Activated CD4-positive, CD25-positive, alpha-beta regulatory T cell treated with anti-CD3 and anti-CD28 coated beads, Interleukin-2, amount 50 U/mL, for 24 hours (primary cell): ENCODE data around the gene SLC22A2.

Source experiments
- ATAC-seq, 2 donors: fragments of 150-1000 bp; cut with Tn5 transposase; one replicate each; pipeline ENCODE4 v1.10.0; 2021; ENCODE audit warnings: mild to moderate bottlenecking in 1 of 2, moderate library complexity in 1 of 2

Gene SLC22A2

DNA sequence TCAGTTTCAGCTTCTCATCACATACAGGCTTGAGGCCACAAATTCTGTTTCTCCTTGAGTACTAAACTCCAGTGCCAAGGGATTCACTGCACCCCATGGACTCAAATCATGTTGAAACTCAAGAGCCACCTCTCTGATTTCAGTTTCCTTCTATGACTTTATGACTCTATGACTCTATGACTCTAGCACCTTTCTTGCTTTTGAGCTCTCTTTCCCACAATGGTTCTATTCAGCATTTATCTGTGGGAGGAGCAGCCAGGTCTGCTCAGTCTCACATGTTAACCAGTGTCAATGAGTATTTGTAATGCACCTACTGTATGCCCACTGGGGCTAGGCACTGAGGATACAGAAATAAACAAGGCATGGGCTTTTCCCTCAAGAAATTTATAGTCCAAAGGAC lies 14.6 kb upstream of the SLC22A2 start:
- ATAC-seq = no peak

- ATAC-seq = no peak
These were observed 14.1 kb upstream of the SLC22A2 start for GRCh38 chr6:160272707-160273106.

GRCh38 chr6:160270347-160270746 lies 11.7 kb upstream of the SLC22A2 start:
- ATAC-seq = no peak

- ATAC-seq = no peak
These were observed 11.2 kb upstream of the SLC22A2 start for GRCh38 chr6:160269771-160270170.

- ATAC-seq = no peak
These were observed 10.5 kb upstream of the SLC22A2 start for GRCh38 chr6:160269023-160269521.

DNA sequence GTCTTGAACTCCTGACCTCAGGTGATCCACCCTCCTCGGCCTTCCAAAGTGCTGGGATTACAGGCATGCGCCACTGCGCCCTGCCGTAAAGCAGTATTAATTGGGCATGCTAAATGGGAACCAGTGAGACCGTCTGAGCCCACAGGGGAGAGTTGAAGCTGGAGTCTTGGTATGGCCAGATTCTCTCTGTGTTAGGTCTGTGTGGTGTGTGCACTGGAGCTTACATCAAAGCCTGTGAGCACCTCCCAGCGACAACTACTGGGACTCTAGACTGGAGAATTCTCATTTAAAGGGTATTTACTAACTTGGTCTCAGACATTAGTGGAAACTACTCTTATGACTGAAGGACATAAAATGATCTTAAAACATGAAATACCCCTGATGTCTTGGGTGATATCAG lies 8.5 kb upstream of the SLC22A2 start:
- ATAC-seq = no peak

DNA sequence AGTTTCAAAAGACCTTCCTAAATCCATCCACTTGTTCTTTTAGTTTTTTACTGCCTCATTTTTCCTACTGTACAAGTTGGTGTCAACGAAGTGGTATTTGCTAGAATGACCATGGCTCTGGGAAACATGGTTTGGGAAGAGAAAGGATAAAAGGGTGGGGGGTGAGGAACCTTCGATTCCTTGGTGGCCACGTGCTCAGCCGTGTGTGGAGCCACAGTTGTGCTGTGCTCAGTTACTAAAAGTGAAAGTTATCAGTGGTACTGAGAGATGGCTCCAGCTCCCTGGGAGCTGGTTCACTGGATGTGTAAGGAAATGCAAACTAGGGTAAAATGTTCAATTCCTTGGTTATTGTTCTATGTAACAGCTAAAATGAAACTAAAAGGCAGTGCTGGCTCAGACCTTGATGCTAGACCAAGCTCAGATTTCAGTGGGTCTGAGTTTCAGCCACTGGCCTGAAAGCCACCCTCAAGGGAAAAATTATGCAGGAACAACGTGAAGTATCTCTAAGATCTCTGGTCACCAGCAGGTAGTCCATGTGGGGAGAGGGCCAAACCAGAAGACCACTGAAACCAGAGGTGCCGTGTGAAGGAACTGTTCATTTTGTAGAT lies 7.4 kb upstream of the SLC22A2 start:
- no peak for ATAC-seq

GRCh38 chr6:160264061-160264612 lies 5.5 kb upstream of the SLC22A2 start:
- no peak for ATAC-seq

- no peak for ATAC-seq
These were observed 4.7 kb upstream of the SLC22A2 start for GRCh38 chr6:160263196-160263939.

DNA sequence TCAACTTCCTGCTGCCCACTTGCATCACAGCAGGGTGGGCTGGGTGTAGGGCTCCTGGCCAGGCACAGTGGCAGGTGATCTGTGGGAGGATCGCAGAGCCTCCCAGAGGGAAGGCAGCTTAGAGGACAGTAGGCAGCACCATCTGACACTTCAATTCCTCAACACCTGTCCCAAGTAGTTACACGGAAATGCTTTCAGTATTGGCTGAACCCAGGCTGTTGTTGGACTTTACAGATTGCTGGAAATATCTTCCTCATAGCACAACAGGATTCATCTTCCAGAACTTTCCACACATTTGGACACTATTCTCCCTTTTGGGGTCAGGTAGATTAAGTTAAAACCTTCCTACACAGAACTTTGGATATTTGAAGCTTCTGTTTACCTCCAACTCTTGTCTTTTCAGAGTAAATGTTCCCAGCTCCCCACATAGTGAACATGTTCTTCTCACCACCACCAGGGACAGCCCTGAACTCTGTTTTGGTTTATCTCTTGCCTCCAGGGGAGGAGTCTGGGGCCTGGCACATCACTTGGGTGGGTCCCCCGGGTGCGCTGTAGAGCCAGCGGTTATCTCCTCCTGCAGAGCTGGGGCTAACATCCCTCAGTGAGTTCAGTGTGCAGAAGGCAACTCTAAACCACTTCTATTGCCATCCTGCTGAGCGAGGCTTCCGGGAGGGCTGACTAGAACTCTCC lies 3.5 kb upstream of the SLC22A2 start:
- no peak for ATAC-seq

- ATAC-seq = no peak
These were observed 2.3 kb upstream of the SLC22A2 start for GRCh38 chr6:160260803-160261450.

DNA sequence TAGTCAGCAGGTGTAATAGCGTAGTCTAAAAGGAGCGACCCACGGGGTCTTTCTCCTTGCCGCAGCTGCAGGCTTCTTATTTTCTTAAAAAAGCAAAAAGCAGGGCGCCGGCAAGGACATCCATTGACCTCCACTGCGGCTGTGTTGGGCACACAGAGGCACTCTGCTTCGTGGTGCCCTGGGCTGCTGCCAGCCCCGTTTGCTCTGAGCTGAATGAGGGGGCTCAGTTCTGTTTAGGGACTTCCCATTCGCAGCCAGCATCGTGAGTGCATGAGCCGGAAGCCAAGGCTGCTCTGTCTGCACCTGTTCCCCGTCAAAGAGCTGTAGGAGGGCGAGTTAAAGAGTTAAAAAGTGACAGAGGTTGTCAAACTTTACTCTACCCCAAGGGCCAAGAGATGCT lies 1.7 kb upstream of the SLC22A2 start:
- ATAC-seq = no peak

DNA sequence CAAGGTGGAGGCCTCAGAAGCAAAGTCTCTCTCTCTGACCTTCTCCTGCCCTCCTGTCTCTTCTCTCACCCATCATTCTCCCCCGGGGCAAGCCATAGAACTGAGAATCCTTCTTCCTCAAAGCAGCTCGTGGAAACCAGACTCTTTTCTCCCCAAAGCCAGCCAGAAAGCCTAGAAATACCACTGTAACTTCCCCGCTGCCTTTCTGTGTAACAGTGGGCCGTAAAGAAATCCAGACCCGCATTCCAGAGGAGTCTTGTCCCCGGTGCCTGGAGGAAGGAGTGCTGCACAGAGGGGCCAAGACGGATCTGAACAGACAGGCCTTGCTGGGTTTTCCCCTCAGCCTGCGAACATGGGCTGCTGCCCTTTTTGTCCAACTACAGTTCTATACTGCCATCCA lies 977 bp upstream of the SLC22A2 start:
- no peak for ATAC-seq

DNA sequence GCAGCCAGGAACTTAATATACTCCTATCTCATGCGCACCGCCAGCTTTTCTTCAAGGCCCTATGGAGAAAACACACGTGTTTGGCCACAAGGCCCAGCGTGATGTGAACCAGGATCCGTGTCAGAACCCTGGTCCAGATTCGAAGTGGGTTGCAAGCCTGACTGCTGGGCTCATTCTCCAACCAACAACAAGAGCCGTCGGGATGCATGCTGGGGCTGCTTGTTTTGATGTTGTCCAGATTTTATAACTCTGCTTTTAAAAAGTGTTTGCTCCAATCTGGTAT lies 463 bp upstream of the SLC22A2 start:
- no peak for ATAC-seq

DNA sequence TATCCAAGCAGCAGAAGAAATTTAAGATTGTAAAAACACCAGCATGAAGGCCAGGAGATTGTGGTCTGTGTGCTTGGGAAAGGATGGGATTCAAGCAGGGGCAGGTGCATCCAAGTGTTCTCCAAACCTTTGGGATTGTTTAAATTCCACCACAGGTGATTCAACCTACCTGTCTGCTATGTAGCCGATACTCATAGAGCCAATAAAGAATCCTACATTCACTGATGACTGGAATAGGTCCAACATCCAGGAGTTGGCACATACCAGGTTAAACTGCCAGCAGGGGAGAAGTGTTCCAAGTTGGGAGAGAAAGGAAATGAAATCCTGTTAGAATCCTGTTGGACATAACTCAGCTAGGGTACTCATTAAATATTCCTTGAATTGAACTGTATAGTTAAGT lies 2.2 kb downstream of the SLC22A2 start:
- no peak for ATAC-seq

GRCh38 chr6:160254467-160255312 lies 3.9 kb downstream of the SLC22A2 start:
- ATAC-seq = no peak

DNA sequence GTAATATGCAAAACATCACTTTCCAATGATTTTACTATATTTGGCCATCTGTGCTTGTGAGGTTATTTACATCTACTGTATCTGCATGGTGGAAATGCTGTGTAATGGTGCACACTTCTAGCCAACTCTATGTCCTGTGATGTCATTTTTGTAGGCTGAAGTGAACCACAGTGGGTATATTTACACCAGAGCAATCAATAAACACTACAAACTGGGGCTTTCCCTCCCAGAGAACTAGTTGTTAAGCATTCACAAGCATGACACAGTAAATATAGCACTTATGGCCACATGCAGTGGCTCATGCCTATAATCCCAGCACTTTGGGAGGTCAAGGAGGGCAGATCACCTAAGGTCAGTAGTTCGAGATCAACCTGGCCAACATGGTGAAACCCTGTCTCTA lies 4.9 kb downstream of the SLC22A2 start:
- ATAC-seq = no peak

DNA sequence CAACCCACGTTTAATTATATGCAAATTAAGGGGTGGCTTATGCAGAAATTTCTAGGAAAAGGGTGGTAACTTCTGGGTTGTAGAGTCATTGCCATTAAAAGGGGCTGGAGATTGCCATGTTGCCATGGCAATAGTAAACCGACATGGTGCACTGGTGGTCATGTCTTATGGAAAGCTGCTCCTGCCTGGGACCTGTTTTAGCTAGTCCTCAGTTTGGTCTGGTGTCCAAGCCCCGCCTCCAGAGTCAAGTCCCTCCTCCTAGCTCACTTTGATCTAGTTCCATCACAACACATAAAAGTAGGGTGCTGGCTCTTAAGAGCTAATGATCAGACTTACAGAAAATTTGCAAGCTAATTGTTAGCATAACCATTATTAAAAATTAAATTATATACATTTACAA lies 5.3 kb downstream of the SLC22A2 start:
- ATAC-seq = no peak

DNA sequence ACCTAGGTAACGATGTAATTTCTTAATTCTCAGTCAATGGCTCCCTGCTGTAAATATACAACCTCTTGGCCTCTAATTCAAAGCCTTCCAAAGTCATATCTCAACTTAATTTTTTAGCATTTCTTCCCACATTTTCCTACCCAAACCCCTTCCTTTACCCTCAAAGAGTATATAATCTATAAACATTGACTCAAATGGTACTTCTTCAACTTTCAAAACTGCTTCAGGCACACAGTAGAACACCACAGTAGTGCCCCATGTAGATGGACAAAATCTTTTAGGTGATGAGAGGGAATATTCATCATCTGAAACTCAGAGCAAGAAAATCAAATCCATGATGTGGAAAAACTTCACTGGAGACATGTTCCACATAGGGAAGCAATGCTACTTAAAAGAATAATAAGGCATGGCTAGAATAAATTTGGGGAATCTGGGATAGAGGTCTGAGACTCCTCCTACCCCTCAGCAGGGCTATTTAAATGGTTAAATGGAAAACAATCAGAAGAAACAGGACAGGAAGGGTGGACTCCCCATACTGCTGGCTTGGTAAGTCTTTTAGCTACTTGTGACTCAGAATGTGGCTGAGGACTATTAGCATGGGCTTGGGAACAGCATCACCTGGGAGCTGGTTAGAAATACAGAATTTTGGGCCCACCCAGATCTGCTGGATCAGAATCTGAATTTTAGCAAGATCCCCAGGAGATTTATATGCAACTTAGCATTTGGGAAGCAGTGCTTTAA lies 6.4 kb downstream of the SLC22A2 start:
- ATAC-seq = no peak

GRCh38 chr6:160249671-160250070 lies 8.9 kb downstream of the SLC22A2 start:
- no peak for ATAC-seq

DNA sequence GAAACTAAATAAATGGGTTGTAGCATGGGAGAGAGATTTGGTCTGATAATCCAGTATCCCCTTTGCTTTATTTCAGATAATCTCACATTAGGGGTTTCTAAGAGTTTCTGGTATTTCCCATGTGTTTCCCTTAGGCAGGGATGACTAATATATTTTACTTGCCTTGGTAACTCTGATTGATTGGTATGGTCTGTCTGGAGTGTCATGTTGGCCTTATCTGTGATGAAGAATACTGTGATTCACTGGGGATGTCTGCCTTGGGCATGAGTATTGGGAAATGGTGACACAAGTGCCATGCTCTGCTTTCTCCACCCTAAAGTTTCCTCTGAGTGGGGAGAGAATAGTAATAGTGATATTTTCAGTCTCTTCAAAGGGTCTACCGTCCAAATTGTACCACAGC lies 10.1 kb downstream of the SLC22A2 start:
- peak in 1 of 2 donors; percentile 27 for ATAC-seq

GRCh38 chr6:160247457-160247883 lies 11.2 kb downstream of the SLC22A2 start:
- no peak for ATAC-seq
